Measurements from ENCODE around the gene COL18A1.
"Not testable (repeated sequence)": the region's sequence is repeated elsewhere in the genome, so short reads cannot be mapped to it uniquely, and the experiment has no call there.

COL18A1 gene

DNA sequence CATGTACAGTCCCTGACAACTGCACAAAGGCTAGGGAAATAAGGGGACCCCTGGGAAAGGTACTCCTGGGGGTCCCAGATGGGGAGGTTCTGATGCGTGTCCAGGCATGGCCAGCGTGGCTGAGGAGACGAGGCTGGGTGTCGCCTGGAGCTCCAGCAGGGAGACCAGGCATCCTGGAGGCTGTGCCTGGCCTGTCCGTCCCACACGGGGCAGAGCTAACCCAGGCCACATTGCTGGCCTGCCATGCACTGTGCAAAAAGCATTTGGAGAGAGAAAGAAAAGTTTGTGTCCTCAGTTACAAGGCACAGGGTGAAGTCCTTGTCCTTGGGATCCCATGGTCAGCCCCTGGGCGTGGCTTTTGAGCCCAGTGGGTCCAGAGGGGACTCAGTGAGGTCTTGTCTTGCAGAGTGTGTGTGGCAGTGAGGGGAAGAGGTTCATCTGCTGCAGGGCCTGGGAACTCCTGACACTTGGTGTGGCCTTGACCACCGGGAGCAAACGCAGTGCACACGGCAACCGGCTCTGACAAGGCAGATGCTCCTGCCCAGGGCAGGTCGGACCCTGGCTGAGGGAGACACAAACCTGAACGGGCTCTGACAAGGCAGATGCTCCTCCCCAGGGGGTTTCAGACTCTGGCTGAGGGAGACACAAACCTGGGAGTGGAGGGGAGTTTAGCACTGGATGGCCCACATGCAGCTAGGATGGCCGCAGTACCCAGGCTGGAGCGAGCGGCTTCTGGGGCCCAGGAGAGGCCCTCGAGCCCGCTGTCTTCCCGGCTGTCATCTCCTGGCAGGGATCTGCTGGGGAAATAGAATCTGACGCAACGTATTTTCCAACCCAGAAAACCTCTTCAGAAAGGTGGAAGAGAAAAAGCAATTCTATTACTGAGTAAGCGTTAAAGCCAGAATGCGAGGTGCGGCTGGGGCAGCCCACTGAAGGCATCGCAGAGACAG lies 37.3 kb upstream of the COL18A1 start:
- POLR2A ChIA-PET: no interaction called here
- TF ChIP-seq, protein P1, sequence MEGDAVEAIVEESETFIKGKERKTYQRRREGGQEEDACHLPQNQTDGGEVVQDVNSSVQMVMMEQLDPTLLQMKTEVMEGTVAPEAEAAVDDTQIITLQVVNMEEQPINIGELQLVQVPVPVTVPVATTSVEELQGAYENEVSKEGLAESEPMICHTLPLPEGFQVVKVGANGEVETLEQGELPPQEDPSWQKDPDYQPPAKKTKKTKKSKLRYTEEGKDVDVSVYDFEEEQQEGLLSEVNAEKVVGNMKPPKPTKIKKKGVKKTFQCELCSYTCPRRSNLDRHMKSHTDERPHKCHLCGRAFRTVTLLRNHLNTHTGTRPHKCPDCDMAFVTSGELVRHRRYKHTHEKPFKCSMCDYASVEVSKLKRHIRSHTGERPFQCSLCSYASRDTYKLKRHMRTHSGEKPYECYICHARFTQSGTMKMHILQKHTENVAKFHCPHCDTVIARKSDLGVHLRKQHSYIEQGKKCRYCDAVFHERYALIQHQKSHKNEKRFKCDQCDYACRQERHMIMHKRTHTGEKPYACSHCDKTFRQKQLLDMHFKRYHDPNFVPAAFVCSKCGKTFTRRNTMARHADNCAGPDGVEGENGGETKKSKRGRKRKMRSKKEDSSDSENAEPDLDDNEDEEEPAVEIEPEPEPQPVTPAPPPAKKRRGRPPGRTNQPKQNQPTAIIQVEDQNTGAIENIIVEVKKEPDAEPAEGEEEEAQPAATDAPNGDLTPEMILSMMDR (IDR thresholded peaks at IDR 0.05; ENCODE audit: control extremely low read depth, extremely low read depth, low read depth, missing control alignments): no peak
- CTCF ChIA-PET: no interaction called here
- DNase-seq (ENCODE audit: extremely low spot score): no peak

DNA sequence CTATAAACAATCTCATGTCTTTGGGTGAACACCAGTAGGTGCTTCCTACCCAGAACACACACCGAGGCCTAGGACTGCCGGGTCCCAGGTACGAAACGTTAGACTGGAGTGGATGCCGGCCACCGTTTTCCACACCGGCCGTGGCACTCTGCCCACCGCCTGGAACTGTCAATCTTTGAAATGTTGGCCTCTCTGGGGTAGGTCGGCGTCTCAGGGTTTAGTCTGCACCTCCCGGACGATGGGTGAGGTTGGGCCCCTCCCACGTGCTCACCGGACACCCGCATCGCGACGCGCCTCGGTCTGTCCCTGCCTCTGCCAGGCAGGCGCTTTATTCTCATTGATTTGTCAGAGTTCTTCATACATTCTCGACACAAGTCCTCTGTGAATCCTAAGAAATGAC lies 35.9 kb upstream of the COL18A1 start:
- CTCF ChIA-PET; POLR2A ChIA-PET; DNase-seq (ENCODE audit: extremely low spot score): not testable (repeated sequence)

DNA sequence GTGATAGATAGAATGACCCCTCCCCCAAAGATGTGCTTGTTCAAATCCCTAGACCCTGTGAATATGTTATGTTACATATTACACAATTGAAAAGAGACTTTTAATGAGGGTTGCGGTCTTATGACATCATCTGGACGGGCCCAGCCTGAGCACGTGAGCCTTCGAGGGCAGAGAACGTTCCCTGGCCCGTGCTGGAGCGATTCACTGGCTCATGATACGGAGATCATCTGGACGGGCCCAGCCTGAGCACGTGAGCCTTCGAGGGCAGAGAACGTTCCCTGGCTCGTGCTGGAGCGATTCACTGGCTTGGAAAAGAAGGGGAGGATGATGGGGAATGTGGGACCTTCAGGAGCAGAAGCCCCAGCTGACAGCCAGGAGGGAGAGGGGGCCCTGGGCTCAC lies 34.4 kb upstream of the COL18A1 start:
- TF ChIP-seq, protein P1 (IDR thresholded peaks at IDR 0.05; ENCODE audit: control extremely low read depth, extremely low read depth, low read depth, missing control alignments): no peak
- CTCF ChIA-PET: no interaction called here
- no peak for DNase-seq (ENCODE audit: extremely low spot score)
- POLR2A ChIA-PET: no interaction called here

DNA sequence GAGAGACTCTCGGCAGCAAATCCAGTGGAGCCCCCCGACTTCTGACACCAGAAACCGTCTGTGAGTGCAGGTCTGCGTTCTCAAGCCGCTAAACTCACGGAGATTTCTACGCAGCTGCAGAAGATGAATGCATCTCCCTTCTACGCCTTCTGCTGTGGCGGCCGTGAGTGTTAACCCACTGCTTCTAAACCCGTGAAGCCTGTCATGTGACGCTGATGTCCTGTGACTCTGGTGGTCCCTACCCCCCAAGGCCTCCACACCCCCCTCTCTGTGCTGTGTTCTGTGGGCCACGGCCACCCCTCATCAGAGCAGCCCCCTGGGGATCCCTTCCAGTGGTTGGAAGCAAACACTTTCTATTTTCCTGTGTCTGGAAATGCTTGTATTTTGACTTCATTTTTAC lies 33.9 kb upstream of the COL18A1 start:
- DNase-seq (ENCODE audit: extremely low spot score): no peak
- CTCF ChIA-PET: no interaction called here
- POLR2A ChIA-PET: no interaction called here
- TF ChIP-seq, protein P1 (IDR thresholded peaks at IDR 0.05; ENCODE audit: control extremely low read depth, extremely low read depth, low read depth, missing control alignments): no peak

DNA sequence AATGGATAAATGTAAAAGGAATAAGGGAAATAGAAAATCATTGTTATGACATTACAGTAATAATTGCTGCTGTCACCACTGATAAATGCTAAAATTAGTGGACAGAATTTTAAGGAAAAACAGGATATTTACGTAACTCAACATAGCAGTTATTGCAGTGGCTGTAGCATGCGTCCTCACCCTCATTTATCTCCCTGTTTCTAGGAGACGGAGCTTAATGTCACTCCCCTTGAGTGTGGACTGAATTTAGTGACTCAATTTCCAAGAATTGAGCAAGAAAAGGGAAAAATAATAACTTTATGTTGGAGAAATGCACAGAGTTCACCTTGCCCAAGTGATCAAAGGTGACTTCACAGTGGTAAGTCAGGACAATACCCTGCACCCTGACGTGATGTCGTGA lies 33.3 kb upstream of the COL18A1 start:
- ChIA-PET POLR2A (no interaction called here), CTCF (no interaction called here)
- DNase-seq (ENCODE audit: extremely low spot score): no peak
- TF ChIP-seq, protein P1 (IDR thresholded peaks at IDR 0.05; ENCODE audit: control extremely low read depth, extremely low read depth, low read depth, missing control alignments): no peak

DNA sequence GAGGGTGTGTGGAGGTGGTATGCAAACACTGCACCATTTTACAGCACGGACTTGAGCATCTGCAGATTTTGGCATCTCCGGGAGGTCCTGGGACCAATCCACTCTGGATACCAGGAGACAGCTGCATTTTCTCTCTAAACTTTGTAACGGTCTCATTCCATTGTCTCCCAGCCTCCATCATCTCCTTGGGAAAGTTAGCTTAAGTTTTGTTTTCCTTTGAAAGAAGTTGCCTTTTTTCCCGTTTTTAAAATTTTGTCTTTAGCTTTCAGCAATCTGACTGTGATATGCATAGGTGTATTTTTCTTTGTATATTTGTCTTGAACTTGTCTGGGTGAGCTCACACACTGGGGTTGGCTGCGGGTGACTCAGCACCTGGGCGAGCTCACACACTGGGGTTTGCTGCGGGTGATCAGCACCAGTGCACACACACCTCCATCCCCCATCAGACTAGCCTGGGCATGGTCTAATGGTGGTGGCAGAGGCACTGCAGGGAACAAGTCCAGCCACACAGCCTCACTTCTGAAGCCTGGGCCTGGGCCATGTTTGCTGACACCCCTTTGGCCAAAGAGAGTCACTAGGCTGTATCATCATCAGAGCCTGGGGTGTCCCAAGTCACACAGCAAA lies 32.1 kb upstream of the COL18A1 start:
- POLR2A ChIA-PET: no interaction called here
- CTCF ChIA-PET: no interaction called here
- TF ChIP-seq, protein P1 (IDR thresholded peaks at IDR 0.05; ENCODE audit: control extremely low read depth, extremely low read depth, low read depth, missing control alignments): no peak
- DNase-seq (ENCODE audit: extremely low spot score): no peak

Measured in GM10248 (cell line).